NB4 (cell line): Measurements from ENCODE around the gene UTS2R.
A peak's percentile ranks its signal among the peaks of the same experiment; 100 is the strongest.

Experiments used
- DNase-seq: peaks from one replicate; pipeline ENCODE4 v3.0.0; 2010; ENCODE audit warnings: low read depth
- H3K4me3 ChIP-seq: one replicate; pipeline ENCODE4 v1.5.1; 2011; ENCODE audit warnings: mild to moderate bottlenecking, low read depth, low read length, moderate library complexity
- MYC ChIP-seq: IDR thresholded peaks from 2 replicates; pipeline ENCODE4 v1.6.1; 2011; ENCODE audit warnings: low read depth, low read length
- POLR2A ChIP-seq: IDR thresholded peaks from 2 replicates; pipeline ENCODE4 v1.6.1; 2011; ENCODE audit warnings: mild to moderate bottlenecking; ENCODE audit not compliant: insufficient read length; ENCODE audit errors: extremely low read depth
- TF ChIP-seq, protein P1 (sequence below): IDR thresholded peaks from one replicate; pipeline ENCODE4 v1.5.1; 2012; ENCODE audit warnings: low read depth, low read length
- TF ChIP-seq, protein P2 (sequence below): IDR thresholded peaks from 2 replicates; pipeline ENCODE4 v1.6.1; 2011; ENCODE audit warnings: low read depth, low read length

Gene UTS2R

DNA sequence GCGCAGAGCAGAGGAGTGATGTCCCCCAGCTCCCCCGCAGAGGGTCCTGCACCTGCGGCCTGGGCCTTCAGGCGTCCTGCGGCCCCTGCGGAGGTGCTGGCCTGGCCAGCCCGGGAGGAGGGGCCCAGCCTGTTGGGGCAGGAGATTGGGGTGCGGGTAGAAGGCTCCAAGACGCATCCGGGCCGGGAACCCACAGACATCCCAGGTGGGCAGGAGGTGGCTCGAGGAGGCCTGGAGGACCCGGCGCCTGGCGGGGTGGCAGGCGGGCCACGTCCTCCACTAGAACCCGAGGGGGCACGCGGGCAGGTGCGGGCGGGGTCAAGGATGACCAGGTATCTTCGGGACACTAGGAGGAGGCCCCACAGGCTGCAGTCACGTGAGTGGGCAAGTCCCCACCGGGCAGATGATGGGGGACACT is 37.4 kb upstream of the UTS2R start:
- DNase-seq, result no peak
- no peak overlapping the region for H3K4me3 ChIP-seq
- TF ChIP-seq MYC (no peak), POLR2A (no peak)
- TF ChIP-seq, protein P1, sequence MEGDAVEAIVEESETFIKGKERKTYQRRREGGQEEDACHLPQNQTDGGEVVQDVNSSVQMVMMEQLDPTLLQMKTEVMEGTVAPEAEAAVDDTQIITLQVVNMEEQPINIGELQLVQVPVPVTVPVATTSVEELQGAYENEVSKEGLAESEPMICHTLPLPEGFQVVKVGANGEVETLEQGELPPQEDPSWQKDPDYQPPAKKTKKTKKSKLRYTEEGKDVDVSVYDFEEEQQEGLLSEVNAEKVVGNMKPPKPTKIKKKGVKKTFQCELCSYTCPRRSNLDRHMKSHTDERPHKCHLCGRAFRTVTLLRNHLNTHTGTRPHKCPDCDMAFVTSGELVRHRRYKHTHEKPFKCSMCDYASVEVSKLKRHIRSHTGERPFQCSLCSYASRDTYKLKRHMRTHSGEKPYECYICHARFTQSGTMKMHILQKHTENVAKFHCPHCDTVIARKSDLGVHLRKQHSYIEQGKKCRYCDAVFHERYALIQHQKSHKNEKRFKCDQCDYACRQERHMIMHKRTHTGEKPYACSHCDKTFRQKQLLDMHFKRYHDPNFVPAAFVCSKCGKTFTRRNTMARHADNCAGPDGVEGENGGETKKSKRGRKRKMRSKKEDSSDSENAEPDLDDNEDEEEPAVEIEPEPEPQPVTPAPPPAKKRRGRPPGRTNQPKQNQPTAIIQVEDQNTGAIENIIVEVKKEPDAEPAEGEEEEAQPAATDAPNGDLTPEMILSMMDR, result no peak
- TF ChIP-seq, protein P2, sequence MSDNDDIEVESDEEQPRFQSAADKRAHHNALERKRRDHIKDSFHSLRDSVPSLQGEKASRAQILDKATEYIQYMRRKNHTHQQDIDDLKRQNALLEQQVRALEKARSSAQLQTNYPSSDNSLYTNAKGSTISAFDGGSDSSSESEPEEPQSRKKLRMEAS, result no peak

DNA sequence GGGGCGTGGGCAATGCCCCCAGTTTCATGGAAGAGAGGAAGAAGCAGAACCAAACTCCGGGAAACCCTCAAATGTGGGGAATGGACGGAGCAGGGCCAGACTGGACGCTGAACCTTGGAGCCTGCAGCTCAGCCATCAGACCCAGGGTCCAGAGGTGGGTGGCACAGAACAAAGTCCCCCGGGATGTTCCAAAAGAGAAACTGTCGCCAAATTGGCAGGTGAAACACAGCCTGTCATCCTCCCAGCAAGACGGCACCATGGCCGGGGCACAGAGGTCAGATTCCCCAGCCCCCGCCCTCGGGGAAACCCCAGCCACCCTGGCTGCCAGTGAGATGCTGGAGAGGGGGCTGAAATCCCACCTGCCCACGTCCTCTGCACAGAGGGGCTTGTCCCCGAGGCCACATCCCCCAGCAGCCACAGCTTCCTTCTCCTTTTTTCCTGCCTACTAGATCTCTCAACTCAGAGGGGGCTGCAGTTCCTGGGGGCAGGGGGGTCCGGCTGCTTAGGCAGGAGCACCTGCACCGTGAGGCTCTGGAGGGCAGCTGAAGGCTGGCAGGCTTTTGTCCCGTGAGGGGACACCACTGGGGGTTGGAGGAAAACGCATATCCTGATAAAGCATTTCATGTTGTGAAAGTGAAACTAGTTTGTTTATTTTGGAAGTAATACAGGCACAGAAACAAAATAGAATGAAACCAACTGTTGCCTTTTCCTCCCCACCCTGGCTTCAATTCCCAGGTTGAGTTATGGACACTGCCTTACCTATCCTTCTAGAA is 36.8 kb upstream of the UTS2R start:
- H3K4me3 ChIP-seq, result peak overlapping the region; percentile 48
- peak; percentile 35 for DNase-seq
- TF ChIP-seq MYC (no peak), POLR2A (no peak)
- TF ChIP-seq, protein P1, result no peak
- TF ChIP-seq, protein P2, result no peak

DNA sequence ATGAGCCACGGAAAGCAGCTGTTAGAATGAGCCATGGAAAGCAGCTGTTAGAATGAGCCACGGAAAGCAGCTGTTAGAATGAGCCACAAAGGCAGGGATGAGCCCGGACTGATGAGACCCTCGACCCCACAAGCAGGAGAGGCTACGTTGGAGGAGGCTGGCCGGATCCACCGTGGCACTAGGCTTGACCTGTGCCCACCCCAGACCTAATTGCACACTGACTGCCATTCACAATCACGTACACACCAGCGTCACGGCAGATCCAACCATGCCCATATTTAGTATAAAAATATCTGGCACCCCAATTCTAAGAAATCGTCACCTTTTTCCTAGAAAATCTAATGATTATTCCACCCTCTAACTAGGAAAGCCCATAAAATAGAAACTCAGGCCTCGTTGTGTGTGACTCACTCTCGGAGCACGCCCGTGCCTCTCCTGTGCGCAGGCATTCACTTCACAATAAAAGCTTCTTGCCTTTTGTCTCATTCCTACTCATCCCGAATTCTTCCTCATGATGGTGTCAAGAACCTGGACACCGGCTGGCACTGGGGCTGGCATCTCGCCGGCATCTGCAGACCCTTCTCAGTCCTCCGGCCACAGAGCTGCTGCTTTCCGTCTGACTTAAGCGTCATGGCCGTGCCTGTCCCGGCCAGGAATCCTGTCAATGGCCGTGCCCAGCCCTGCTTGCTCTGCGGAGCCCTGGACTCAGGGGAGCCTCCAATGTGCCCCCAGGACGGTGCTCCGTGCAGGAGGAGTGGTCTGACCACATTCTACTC is 32.5 kb upstream of the UTS2R start:
- H3K4me3 ChIP-seq, result no peak overlapping the region
- no peak for DNase-seq
- TF ChIP-seq, protein P1, result no peak
- no peak for TF ChIP-seq MYC
- TF ChIP-seq, protein P2, result no peak

- TF ChIP-seq, protein P2, result no peak
- no peak for TF ChIP-seq POLR2A
- TF ChIP-seq, protein P1, result no peak
- no peak for TF ChIP-seq MYC
- DNase-seq, result no peak
- no peak overlapping the region for H3K4me3 ChIP-seq
Observed at GRCh38 chr17:82339634-82340580, 31.7 kb upstream of the UTS2R start.

DNA sequence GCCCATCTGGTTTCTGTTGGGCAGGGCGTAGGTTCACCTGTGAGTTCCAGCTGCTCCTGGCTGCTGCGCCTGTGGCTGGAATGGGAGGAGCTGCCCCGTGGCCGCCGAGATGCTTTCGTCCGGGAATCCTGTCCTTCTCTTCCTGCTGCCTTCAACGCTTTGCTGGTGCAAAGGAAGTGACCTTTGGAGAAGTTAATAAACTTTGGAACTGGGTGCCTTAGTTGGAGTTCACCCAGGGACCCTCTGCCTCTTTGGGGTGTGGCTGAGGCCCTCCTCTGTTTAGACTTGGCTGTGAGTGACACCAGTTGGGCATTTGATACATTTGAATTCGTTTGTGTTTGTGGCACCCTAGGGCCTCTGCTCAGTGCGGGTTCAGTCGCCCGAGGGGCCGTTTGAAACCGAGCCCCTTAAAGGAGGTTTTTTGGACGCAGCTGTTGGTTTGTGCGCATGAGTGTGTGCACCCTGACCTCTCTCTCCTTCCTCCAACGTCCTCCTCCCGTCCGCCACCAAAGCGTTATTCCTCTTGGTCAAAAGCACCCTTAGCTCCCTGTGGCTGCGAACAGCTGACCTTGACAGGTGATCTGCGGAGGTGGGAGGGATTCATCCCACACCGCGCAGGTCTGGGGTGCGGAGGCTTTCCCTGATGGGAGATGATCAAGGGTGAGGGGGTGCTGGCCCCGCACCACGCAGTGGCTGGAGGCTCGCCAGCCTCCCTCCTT is 29.0 kb upstream of the UTS2R start:
- H3K4me3 ChIP-seq, result no peak overlapping the region
- TF ChIP-seq, protein P2, result no peak
- TF ChIP-seq, protein P1, result no peak
- TF ChIP-seq POLR2A, result no peak
- no peak for TF ChIP-seq MYC
- DNase-seq, result no peak
